ENCODE results near the gene ZNF429.
"Not testable (repeated sequence)": the region's sequence is repeated elsewhere in the genome, so short reads cannot be mapped to it uniquely, and the experiment has no call there.

Gene ZNF429

GRCh38 chr19:21595185-21595584 is 89.8 kb downstream of the ZNF429 start:
- TF ChIP-seq CTCF (IDR thresholded peaks at IDR 0.05; ENCODE audit: unreplicated experiment in 3 of 3), result no peak
- H3K27ac Mint-ChIP-seq, result no peak overlapping the region
- H3K9me3 Mint-ChIP-seq, result peaks cover 27% of the 10 kb centered on the region
- H3K27me3 Mint-ChIP-seq (ENCODE audit: low read depth), result peaks cover 3% of the 10 kb centered on the region
- no peaks in the 10 kb centered on the region for H3K4me1 Mint-ChIP-seq
- peaks cover 4% of the 10 kb centered on the region for H3K36me3 Mint-ChIP-seq (ENCODE audit: low read depth)
- no peak overlapping the region for H3K4me3 Mint-ChIP-seq

GRCh38 chr19:21602082-21602658 is 96.8 kb downstream of the ZNF429 start:
- H3K4me1 Mint-ChIP-seq, result peaks cover 31% of the 10 kb centered on the region
- H3K9me3 Mint-ChIP-seq, result peaks cover 18% of the 10 kb centered on the region
- no peak overlapping the region for H3K4me3 Mint-ChIP-seq
- H3K36me3 Mint-ChIP-seq (ENCODE audit: low read depth), result no peaks in the 10 kb centered on the region
- peak overlapping the region; percentile 96 to 98 (median 97) for H3K27ac Mint-ChIP-seq
- no peaks in the 10 kb centered on the region for H3K27me3 Mint-ChIP-seq (ENCODE audit: low read depth)
- no peak for TF ChIP-seq CTCF (IDR thresholded peaks at IDR 0.05; ENCODE audit: unreplicated experiment in 3 of 3)

GRCh38 chr19:21602659-21603430 is 97.4 kb downstream of the ZNF429 start:
- H3K27ac Mint-ChIP-seq, result peak overlapping the region; percentile 96 to 98 (median 97)
- H3K4me3 Mint-ChIP-seq, result peak overlapping the region in 1 of 3 experiments; percentile 12
- H3K27me3 Mint-ChIP-seq (ENCODE audit: low read depth); H3K36me3 Mint-ChIP-seq (ENCODE audit: low read depth): not testable (repeated sequence)
- peaks cover 32% of the 10 kb centered on the region for H3K4me1 Mint-ChIP-seq
- H3K9me3 Mint-ChIP-seq, result peaks cover 15% of the 10 kb centered on the region

- no peak for TF ChIP-seq CTCF (IDR thresholded peaks at IDR 0.05; ENCODE audit: unreplicated experiment in 3 of 3)
- Mint-ChIP-seq H3K27me3 (ENCODE audit: low read depth) (no peaks in the 10 kb centered on the region), H3K4me3 (peak overlapping the region; percentile 67 to 71 (median 68))
These were observed 98.2 kb downstream of the ZNF429 start for GRCh38 chr19:21603431-21604231.

GRCh38 chr19:21604351-21604926 is 99.0 kb downstream of the ZNF429 start:
- TF ChIP-seq CTCF (IDR thresholded peaks at IDR 0.05; ENCODE audit: unreplicated experiment in 3 of 3), result no peak
- Mint-ChIP-seq H3K27ac (peak overlapping the region; percentile 96 to 98 (median 97)), H3K4me1 (peaks cover 36% of the 10 kb centered on the region), H3K9me3 (peaks cover 9% of the 10 kb centered on the region), H3K4me3 (peak overlapping the region; percentile 67 to 71 (median 68)), H3K27me3 (ENCODE audit: low read depth) (no peaks in the 10 kb centered on the region), H3K36me3 (ENCODE audit: low read depth) (no peaks in the 10 kb centered on the region)

More at GRCh38 chr19:21603431-21604231, 98.2 kb downstream of the ZNF429 start:
- H3K36me3 Mint-ChIP-seq (ENCODE audit: low read depth), result no peaks in the 10 kb centered on the region
- peaks cover 36% of the 10 kb centered on the region for H3K4me1 Mint-ChIP-seq
- H3K27ac Mint-ChIP-seq, result peak overlapping the region; percentile 96 to 98 (median 97)
- peaks cover 12% of the 10 kb centered on the region for H3K9me3 Mint-ChIP-seq

All from nephron (organoid).